Measurements from ENCODE around the gene CDC20. TPM values are rescaled to one million over a fixed set of nuclear protein-coding genes. Genes with fewer than 3 reads are reported as not detected.

Gene CDC20
- total RNA-seq, 1 donor from 2014 or later, result 15.2 TPM

DNA sequence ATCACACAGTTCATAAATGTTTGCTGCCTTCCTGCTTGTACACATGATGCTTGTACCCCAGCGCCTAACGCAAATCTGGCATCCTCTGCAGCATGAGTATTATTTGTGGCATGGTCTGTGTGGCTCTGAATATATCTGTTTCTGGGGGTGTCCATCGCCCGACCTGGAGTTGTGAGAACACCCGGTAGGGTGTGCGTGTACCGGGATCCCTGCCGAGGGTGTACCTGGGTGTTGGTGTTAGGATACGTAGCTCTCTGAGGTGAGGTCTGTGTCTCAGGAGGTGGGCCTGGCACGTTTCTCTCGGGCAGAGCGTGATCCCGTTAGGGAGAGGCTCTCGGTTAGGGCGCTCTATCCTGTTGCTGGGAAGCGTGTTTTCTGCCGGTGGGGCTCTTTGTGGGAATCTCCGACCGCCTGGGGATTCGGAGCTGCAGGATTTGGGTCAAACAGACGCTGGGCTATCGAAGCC, 10.4 kb upstream of the CDC20 start:
- peak overlapping the region; percentile 61 for H3K4me3 Mint-ChIP-seq (ENCODE audit: unreplicated experiment)
- TF ChIP-seq, protein P1, sequence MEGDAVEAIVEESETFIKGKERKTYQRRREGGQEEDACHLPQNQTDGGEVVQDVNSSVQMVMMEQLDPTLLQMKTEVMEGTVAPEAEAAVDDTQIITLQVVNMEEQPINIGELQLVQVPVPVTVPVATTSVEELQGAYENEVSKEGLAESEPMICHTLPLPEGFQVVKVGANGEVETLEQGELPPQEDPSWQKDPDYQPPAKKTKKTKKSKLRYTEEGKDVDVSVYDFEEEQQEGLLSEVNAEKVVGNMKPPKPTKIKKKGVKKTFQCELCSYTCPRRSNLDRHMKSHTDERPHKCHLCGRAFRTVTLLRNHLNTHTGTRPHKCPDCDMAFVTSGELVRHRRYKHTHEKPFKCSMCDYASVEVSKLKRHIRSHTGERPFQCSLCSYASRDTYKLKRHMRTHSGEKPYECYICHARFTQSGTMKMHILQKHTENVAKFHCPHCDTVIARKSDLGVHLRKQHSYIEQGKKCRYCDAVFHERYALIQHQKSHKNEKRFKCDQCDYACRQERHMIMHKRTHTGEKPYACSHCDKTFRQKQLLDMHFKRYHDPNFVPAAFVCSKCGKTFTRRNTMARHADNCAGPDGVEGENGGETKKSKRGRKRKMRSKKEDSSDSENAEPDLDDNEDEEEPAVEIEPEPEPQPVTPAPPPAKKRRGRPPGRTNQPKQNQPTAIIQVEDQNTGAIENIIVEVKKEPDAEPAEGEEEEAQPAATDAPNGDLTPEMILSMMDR (IDR thresholded peaks at IDR 0.05), result no peak
- H3K27ac Mint-ChIP-seq (ENCODE audit: unreplicated experiment), result no peak overlapping the region
- H3K27me3 Mint-ChIP-seq (ENCODE audit: unreplicated experiment), result peaks cover 5% of the 10 kb centered on the region
- peaks cover 14% of the 10 kb centered on the region for H3K4me1 Mint-ChIP-seq (ENCODE audit: unreplicated experiment)
- H3K9me3 Mint-ChIP-seq (ENCODE audit: unreplicated experiment), result no peaks in the 10 kb centered on the region
- no peak for DNase-seq (ENCODE audit: extremely low spot score, unreplicated experiment)
- no peaks in the 10 kb centered on the region for H3K36me3 Mint-ChIP-seq (ENCODE audit: unreplicated experiment)

GRCh38 chr1:43348809-43349593, 9.8 kb upstream of the CDC20 start:
- H3K27ac Mint-ChIP-seq (ENCODE audit: unreplicated experiment), result peak overlapping the region; percentile 32
- H3K36me3 Mint-ChIP-seq (ENCODE audit: unreplicated experiment), result no peaks in the 10 kb centered on the region
- TF ChIP-seq, protein P1 (IDR thresholded peaks at IDR 0.05), result no peak
- peaks cover 5% of the 10 kb centered on the region for H3K27me3 Mint-ChIP-seq (ENCODE audit: unreplicated experiment)
- peak overlapping the region; percentile 61 for H3K4me3 Mint-ChIP-seq (ENCODE audit: unreplicated experiment)
- no peak for DNase-seq (ENCODE audit: extremely low spot score, unreplicated experiment)
- H3K4me1 Mint-ChIP-seq (ENCODE audit: unreplicated experiment), result peaks cover 14% of the 10 kb centered on the region
- H3K9me3 Mint-ChIP-seq (ENCODE audit: unreplicated experiment), result no peaks in the 10 kb centered on the region

DNA sequence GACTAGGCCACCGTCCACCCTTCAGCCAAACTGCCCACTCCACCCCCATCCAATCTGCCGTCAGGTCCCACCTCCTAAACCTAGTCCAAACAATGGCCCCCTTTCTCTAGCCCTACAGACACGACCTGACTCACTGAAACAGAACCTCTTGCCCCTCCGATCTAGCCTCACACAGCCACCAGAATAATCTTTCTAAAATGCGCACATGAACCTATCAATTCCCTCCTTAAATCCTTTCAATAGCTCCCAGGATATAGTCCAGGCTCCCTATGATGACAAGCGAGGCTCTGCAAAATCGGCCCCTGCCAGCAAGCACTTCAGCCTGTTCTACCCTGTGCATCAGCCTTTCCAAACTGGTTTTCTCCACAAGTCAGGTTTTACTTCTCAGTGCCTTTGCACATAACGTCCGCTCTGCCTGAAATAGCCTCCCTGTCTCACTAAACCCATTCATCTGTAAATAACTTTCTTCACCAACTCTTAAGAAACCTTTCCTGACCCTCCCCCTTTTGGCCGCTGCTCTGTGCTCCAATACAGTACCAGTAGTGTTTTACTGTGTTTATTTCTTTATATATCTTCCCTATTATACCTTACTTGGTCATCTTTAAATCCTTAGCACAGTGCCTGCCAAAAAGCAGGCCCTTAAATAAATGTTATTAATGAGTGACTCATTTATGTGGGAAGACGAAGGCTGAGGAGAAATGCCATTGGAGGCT, 9.0 kb upstream of the CDC20 start:
- no peak for DNase-seq (ENCODE audit: extremely low spot score, unreplicated experiment)
- Mint-ChIP-seq H3K9me3 (ENCODE audit: unreplicated experiment) (no peaks in the 10 kb centered on the region), H3K27ac (ENCODE audit: unreplicated experiment) (peak overlapping the region; percentile 32), H3K27me3 (ENCODE audit: unreplicated experiment) (peaks cover 5% of the 10 kb centered on the region), H3K36me3 (ENCODE audit: unreplicated experiment) (no peaks in the 10 kb centered on the region), H3K4me1 (ENCODE audit: unreplicated experiment) (peaks cover 14% of the 10 kb centered on the region), H3K4me3 (ENCODE audit: unreplicated experiment) (peak overlapping the region; percentile 61)
- TF ChIP-seq, protein P1 (IDR thresholded peaks at IDR 0.05), result no peak

- Mint-ChIP-seq H3K27me3 (ENCODE audit: unreplicated experiment) (peaks cover 5% of the 10 kb centered on the region), H3K9me3 (ENCODE audit: unreplicated experiment) (no peaks in the 10 kb centered on the region), H3K27ac (ENCODE audit: unreplicated experiment) (no peak overlapping the region), H3K4me3 (ENCODE audit: unreplicated experiment) (no peak overlapping the region), H3K4me1 (ENCODE audit: unreplicated experiment) (peaks cover 14% of the 10 kb centered on the region), H3K36me3 (ENCODE audit: unreplicated experiment) (no peaks in the 10 kb centered on the region)
- TF ChIP-seq, protein P1 (IDR thresholded peaks at IDR 0.05), result no peak
- DNase-seq (ENCODE audit: extremely low spot score, unreplicated experiment), result no peak
These were observed 7.8 kb upstream of the CDC20 start for GRCh38 chr1:43350976-43351375.

All from osteocyte (in vitro differentiated cells).